GM18499 (cell line): Measurements from ENCODE around the gene ASB6.

Source experiments
- ATAC-seq: cut with Tn5 transposase; IDR thresholded peaks from one replicate; pipeline ENCODE4 v1.9.1; 2021; ENCODE audit warnings: moderate number of reproducible peaks; ENCODE audit not compliant: insufficient read depth, unreplicated experiment

Gene ASB6

GRCh38 chr9:129628709-129629108 lies 13.2 kb downstream of the ASB6 start:
- ATAC-seq: no peak

GRCh38 chr9:129627556-129628440 lies 14.2 kb downstream of the ASB6 start:
- no peak for ATAC-seq

GRCh38 chr9:129626625-129627284 lies 15.2 kb downstream of the ASB6 start:
- ATAC-seq: no peak

GRCh38 chr9:129626079-129626624 lies 15.8 kb downstream of the ASB6 start, which contains the start of gene NTMT1:
TSS of gene NTMT1 (plus strand) at chr9:129626163. CDS start at chr9:129632704, 6,541 bp downstream.
- ATAC-seq: peak; percentile 55

- ATAC-seq: no peak
These were observed 17.0 kb downstream of the ASB6 start for GRCh38 chr9:129624947-129625346.

- no peak for ATAC-seq
These were observed 17.7 kb downstream of the ASB6 start for GRCh38 chr9:129624168-129624759.

GRCh38 chr9:129623331-129623730 lies 18.6 kb downstream of the ASB6 start:
- no peak for ATAC-seq

- ATAC-seq: no peak
These were observed 21.2 kb downstream of the ASB6 start, which contains the start of gene C9orf50 for GRCh38 chr9:129620669-129621295. TSS of gene C9orf50 (minus strand) at chr9:129621101. CDS start at chr9:129620574, 527 bp downstream.

GRCh38 chr9:129619787-129620668 lies 21.9 kb downstream of the ASB6 start:
- ATAC-seq: no peak

GRCh38 chr9:129617167-129617566 lies 24.8 kb downstream of the ASB6 start:
- ATAC-seq: no peak

- ATAC-seq: no peak
These were observed 26.3 kb downstream of the ASB6 start for GRCh38 chr9:129615407-129616285.

- ATAC-seq: no peak
These were observed 27.0 kb downstream of the ASB6 start for GRCh38 chr9:129614932-129615331.

- ATAC-seq: no peak
These were observed 28.3 kb downstream of the ASB6 start for GRCh38 chr9:129613520-129614175.

- ATAC-seq: no peak
These were observed 29.0 kb downstream of the ASB6 start for GRCh38 chr9:129612815-129613519.

GRCh38 chr9:129612123-129612522 lies 29.8 kb downstream of the ASB6 start:
- ATAC-seq: no peak

GRCh38 chr9:129611307-129611800 lies 30.6 kb downstream of the ASB6 start:
- ATAC-seq: no peak
